Measurements from ENCODE around the gene TTYH3. TPM values are rescaled to one million over a fixed set of nuclear protein-coding genes. Genes with fewer than 3 reads are reported as not detected.

The TTYH3 gene
- total and polyA plus RNA-seq, 9 of the 15 experiments (the other 6 are each of a cell fraction or from before 2014, with no cell fraction given) = 0.01 to 5.5 (median 1.1) TPM

GRCh38 chr7:2631946-2632732 lies at the start of gene TTYH3 (continued):
- TF ChIP-seq, protein P1, sequence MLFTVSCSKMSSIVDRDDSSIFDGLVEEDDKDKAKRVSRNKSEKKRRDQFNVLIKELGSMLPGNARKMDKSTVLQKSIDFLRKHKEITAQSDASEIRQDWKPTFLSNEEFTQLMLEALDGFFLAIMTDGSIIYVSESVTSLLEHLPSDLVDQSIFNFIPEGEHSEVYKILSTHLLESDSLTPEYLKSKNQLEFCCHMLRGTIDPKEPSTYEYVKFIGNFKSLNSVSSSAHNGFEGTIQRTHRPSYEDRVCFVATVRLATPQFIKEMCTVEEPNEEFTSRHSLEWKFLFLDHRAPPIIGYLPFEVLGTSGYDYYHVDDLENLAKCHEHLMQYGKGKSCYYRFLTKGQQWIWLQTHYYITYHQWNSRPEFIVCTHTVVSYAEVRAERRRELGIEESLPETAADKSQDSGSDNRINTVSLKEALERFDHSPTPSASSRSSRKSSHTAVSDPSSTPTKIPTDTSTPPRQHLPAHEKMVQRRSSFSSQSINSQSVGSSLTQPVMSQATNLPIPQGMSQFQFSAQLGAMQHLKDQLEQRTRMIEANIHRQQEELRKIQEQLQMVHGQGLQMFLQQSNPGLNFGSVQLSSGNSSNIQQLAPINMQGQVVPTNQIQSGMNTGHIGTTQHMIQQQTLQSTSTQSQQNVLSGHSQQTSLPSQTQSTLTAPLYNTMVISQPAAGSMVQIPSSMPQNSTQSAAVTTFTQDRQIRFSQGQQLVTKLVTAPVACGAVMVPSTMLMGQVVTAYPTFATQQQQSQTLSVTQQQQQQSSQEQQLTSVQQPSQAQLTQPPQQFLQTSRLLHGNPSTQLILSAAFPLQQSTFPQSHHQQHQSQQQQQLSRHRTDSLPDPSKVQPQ (CRISPR knock-in tag; IDR thresholded peaks at IDR 0.05; ENCODE audit: borderline replicate concordance) = no peak
- TF ChIP-seq HNRNPUL1 (IDR thresholded peaks at IDR 0.05; ENCODE audit: low read length) = no peak
- peak in 2 of 3 experiments; percentile 29 to 48 for TF ChIP-seq YY1 (IDR thresholded peaks at IDR 0.05; ENCODE audit: borderline replicate concordance in 1 of 3, control insufficient read depth in 1 of 3, extremely low read depth in 1 of 3, insufficient read depth in 3 of 3, insufficient read length in 1 of 3, insufficient replicate concordance in 2 of 3, low read depth in 1 of 3, low read length in 2 of 3)
- TF ChIP-seq GABPB1 (CRISPR knock-in tag; IDR thresholded peaks at IDR 0.05) = peak; percentile 42; the same call in 1 of the 2 replicates
- TF ChIP-seq, protein P2, sequence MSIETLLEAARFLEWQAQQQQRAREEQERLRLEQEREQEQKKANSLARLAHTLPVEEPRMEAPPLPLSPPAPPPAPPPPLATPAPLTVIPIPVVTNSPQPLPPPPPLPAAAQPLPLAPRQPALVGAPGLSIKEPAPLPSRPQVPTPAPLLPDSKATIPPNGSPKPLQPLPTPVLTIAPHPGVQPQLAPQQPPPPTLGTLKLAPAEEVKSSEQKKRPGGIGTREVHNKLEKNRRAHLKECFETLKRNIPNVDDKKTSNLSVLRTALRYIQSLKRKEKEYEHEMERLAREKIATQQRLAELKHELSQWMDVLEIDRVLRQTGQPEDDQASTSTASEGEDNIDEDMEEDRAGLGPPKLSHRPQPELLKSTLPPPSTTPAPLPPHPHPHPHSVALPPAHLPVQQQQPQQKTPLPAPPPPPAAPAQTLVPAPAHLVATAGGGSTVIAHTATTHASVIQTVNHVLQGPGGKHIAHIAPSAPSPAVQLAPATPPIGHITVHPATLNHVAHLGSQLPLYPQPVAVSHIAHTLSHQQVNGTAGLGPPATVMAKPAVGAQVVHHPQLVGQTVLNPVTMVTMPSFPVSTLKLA (conservative IDR thresholded peaks at IDR 0.05) = no peak
- no peak for TF ChIP-seq MCM5 (IDR thresholded peaks at IDR 0.05; ENCODE audit: low read depth)
- no peak for TF ChIP-seq ZNF717 (CRISPR knock-in tag; IDR thresholded peaks at IDR 0.05)
- TF ChIP-seq SREBF1 (IDR thresholded peaks at IDR 0.05; ENCODE audit: borderline replicate concordance, low read depth, low read length) = no peak
- no peak for TF ChIP-seq NCOA1 (IDR thresholded peaks at IDR 0.05; ENCODE audit: low read depth)
- no peak for TF ChIP-seq LEF1 (IDR thresholded peaks at IDR 0.05)
- TF ChIP-seq GTF2E2 (tag; IDR thresholded peaks at IDR 0.05) = no peak
- TF ChIP-seq ATF3 (IDR thresholded peaks at IDR 0.05) = no peak
- no peak for TF ChIP-seq ATF3 (CRISPR knock-in tag; conservative IDR thresholded peaks at IDR 0.05)
- no peak for TF ChIP-seq BRD4 (IDR thresholded peaks at IDR 0.05)
- no peak for TF ChIP-seq FOXK1 (CRISPR knock-in tag; IDR thresholded peaks at IDR 0.05; ENCODE audit: borderline replicate concordance)
- TF ChIP-seq MTA3 (IDR thresholded peaks at IDR 0.05; ENCODE audit: borderline replicate concordance) = 0 out of 2 replicates have a peak, but pooled peaks have one; percentile 37
- TF ChIP-seq, protein P3, sequence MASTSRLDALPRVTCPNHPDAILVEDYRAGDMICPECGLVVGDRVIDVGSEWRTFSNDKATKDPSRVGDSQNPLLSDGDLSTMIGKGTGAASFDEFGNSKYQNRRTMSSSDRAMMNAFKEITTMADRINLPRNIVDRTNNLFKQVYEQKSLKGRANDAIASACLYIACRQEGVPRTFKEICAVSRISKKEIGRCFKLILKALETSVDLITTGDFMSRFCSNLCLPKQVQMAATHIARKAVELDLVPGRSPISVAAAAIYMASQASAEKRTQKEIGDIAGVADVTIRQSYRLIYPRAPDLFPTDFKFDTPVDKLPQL (IDR thresholded peaks at IDR 0.05; ENCODE audit: extremely low read depth, insufficient read length) = no peak
- TF ChIP-seq ZZZ3 (IDR thresholded peaks at IDR 0.05) = no peak
- TF ChIP-seq CBX1 (IDR thresholded peaks at IDR 0.05; ENCODE audit: low read depth) = no peak
- no peak for TF ChIP-seq CBX8 (IDR thresholded peaks at IDR 0.05; ENCODE audit: borderline replicate concordance, extremely low read depth, low read depth, low read length, poor library complexity, severe bottlenecking)
- TF ChIP-seq NR2C1 (IDR thresholded peaks at IDR 0.05) = no peak
- TF ChIP-seq NR2C1 (tag; IDR thresholded peaks at IDR 0.05) = 0 out of 2 replicates have a peak, but pooled peaks have one; percentile 30
- TF ChIP-seq CSDE1 (IDR thresholded peaks at IDR 0.05) = no peak
